PC-9 (cell line): Measurements from ENCODE around the gene DDX56.

Experiments
- EZH2 ChIP-seq: fragments of 200-600 bp; sonication (generic); IDR thresholded peaks from 2 replicates; pipeline ENCODE4 v1.8.0; 2017; ENCODE audit warnings: antibody characterized with exemption, low read depth
- TF ChIP-seq, protein P1 (sequence below): fragments of 200-600 bp; sonication (generic); conservative IDR thresholded peaks from 2 replicates; pipeline ENCODE4 v1.6.1; 2017; ENCODE audit warnings: mixed run types, antibody characterized with exemption, mild to moderate bottlenecking, moderate library complexity

DNA sequence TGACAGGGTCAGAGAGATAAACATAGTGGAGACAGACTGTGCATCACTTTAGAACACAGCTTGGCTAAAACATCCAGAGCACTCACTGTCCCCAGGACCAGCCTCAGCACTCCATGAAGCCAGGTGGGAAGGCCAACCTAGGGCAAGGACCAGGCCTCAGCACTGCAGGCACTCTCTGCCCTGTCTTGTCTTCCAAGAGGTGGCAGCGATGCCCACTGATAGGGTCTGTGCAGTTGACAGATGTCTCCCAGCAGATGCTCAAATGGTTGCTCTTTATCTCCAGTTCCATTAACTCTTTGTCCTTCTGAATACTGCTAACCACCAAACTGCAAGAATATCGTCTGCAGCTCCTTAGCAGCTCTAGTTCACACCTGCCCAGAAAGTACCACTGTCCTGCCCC, 9.1 kb downstream of the DDX56 start:
- no peak for TF ChIP-seq EZH2
- TF ChIP-seq, protein P1, sequence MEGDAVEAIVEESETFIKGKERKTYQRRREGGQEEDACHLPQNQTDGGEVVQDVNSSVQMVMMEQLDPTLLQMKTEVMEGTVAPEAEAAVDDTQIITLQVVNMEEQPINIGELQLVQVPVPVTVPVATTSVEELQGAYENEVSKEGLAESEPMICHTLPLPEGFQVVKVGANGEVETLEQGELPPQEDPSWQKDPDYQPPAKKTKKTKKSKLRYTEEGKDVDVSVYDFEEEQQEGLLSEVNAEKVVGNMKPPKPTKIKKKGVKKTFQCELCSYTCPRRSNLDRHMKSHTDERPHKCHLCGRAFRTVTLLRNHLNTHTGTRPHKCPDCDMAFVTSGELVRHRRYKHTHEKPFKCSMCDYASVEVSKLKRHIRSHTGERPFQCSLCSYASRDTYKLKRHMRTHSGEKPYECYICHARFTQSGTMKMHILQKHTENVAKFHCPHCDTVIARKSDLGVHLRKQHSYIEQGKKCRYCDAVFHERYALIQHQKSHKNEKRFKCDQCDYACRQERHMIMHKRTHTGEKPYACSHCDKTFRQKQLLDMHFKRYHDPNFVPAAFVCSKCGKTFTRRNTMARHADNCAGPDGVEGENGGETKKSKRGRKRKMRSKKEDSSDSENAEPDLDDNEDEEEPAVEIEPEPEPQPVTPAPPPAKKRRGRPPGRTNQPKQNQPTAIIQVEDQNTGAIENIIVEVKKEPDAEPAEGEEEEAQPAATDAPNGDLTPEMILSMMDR: no peak
